A673 (cell line): Measurements from ENCODE around the gene TMEM176A. TPM values are rescaled to one million over a fixed set of nuclear protein-coding genes. Genes with fewer than 3 reads are reported as not detected.
A peak's percentile ranks its signal among the peaks of the same experiment; 100 is the strongest.

Source experiments
- BruUV-seq: library from RNA; stranded (reverse); fragments of 400-500 nt; replicated peaks from 2 replicates; lab custom pipeline; 2021; lab: Mats Ljungman, UMichigan
- CTCF ChIA-PET: fragments of 300-600 bp; sonication (Branson Sonifier 250); formaldehyde crosslinking; loops from one replicate; lab custom pipeline; 2022; ENCODE audit warnings: antibody characterized with exemption; lab: Charles Lee
- POLR2A ChIA-PET: fragments of 300-600 bp; sonication (Branson Sonifier 250); formaldehyde crosslinking; loops from one replicate; lab custom pipeline; 2022; ENCODE audit warnings: antibody characterized with exemption; ENCODE audit not compliant: low non-redundant PET; lab: Charles Lee
- DNase-seq: peaks from one replicate; pipeline ENCODE4 v3.0.0-alpha.2; 2015; ENCODE audit warnings: low spot score
- H3K27ac ChIP-seq: fragments of 200-600 bp; sonication (generic); 2 replicates; pipeline ENCODE4 v1.5.1; 2016; ENCODE audit warnings: mixed run types, low read depth, mild to moderate bottlenecking, mixed read lengths, antibody characterized with exemption, low read length; ENCODE audit not compliant: poor library complexity, severe bottlenecking
- H3K27me3 ChIP-seq: fragments of 200-600 bp; sonication (generic); replicated peaks from 2 replicates; pipeline ENCODE4 v1.6.1; 2017; ENCODE audit warnings: mixed run types, low read depth, mild to moderate bottlenecking, mixed read lengths, antibody characterized with exemption, low read length; ENCODE audit not compliant: insufficient read depth, poor library complexity
- H3K36me3 ChIP-seq: fragments of 200-600 bp; sonication (generic); 2 replicates; pipeline ENCODE4 v1.6.1; 2016; ENCODE audit warnings: mixed run types, mild to moderate bottlenecking, mixed read lengths, antibody characterized with exemption, low read length; ENCODE audit not compliant: insufficient read depth, poor library complexity, severe bottlenecking
- H3K4me1 ChIP-seq: fragments of 200-600 bp; sonication (generic); 2 replicates; pipeline ENCODE4 v1.6.1; 2017; ENCODE audit warnings: mixed run types, mild to moderate bottlenecking, mixed read lengths, antibody characterized with exemption, low read length; ENCODE audit not compliant: insufficient read depth, poor library complexity, severe bottlenecking
- H3K4me3 ChIP-seq: fragments of 200-600 bp; sonication (generic); 2 replicates; pipeline ENCODE4 v1.5.1; 2016; ENCODE audit warnings: low read depth, mixed run types, mild to moderate bottlenecking, mixed read lengths, low read length; ENCODE audit not compliant: poor library complexity, severe bottlenecking
- H3K9me3 ChIP-seq: fragments of 200-600 bp; sonication (generic); 2 replicates; pipeline ENCODE4 v1.6.1; 2016; ENCODE audit warnings: mixed run types, low read depth, mild to moderate bottlenecking, mixed read lengths, antibody characterized with exemption, low read length; ENCODE audit not compliant: poor library complexity, severe bottlenecking
- EZH2 ChIP-seq: fragments of 200-600 bp; sonication (generic); IDR thresholded peaks from 2 replicates; pipeline ENCODE4 v1.6.1; 2017; ENCODE audit warnings: borderline replicate concordance, low read depth, mild to moderate bottlenecking, mixed read lengths, antibody characterized with exemption, low read length; ENCODE audit not compliant: poor library complexity, severe bottlenecking
- intact Hi-C: fragments of 100-400 bp; cut with micrococcal nuclease; formaldehyde crosslinking; loops from one replicate; pipeline ENCODE4 v1.10.0; 2022; ENCODE audit not compliant: unreplicated experiment
- total RNA-seq: library from RNA; stranded (reverse); gene quantifications from 2 replicates; pipeline ENCODE4 v1.2.3, GENCODE V29; 2021
- TF ChIP-seq, protein P1 (sequence below): fragments of 300-800, 200-600 bp; sonication (generic); conservative IDR thresholded peaks from 2 replicates; pipeline ENCODE4 v1.5.1; 2017; ENCODE audit warnings: low read depth, mild to moderate bottlenecking, antibody characterized with exemption, low read length, moderate library complexity, mixed read lengths

TMEM176A gene
- total RNA-seq, 1 experiment from 2014 or later, result 2.9 TPM

DNA sequence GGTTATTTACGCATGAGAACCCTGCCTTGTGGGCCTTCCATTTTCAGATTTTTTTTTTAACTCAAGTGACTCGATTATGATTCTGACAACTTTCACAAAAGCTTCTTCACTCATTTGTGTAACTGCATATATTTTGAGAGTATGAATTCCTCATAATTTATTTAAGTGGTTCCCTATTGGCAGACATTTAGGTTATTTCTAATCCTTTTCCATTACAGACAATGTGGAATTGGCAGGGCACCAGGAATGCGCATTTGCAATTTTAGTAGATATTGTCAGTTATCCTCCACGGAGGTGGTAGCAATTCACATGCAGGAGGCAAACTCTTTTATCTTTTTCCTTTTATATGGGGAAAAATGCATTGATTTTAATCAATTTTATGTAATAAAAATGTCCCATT, 2.9 kb upstream of the TMEM176A start:
- Histone ChIP-seq H3K4me1 (peaks cover 23% of the 10 kb centered on the region), H3K27ac (no peak overlapping the region), H3K27me3 (no peaks in the 10 kb centered on the region), H3K36me3 (no peaks in the 10 kb centered on the region), H3K4me3 (no peak overlapping the region), H3K9me3 (no peaks in the 10 kb centered on the region)
- DNase-seq, result peak; percentile 49
- TF ChIP-seq EZH2, result no peak
- intact Hi-C loops, result no loop called here
- ChIA-PET POLR2A (no interaction called here), CTCF (no interaction called here)
- no TSS peak for BruUV-seq

- H3K4me1 ChIP-seq, result peaks cover 35% of the 10 kb centered on the region
- DNase-seq, result no peak
- TF ChIP-seq, protein P1, sequence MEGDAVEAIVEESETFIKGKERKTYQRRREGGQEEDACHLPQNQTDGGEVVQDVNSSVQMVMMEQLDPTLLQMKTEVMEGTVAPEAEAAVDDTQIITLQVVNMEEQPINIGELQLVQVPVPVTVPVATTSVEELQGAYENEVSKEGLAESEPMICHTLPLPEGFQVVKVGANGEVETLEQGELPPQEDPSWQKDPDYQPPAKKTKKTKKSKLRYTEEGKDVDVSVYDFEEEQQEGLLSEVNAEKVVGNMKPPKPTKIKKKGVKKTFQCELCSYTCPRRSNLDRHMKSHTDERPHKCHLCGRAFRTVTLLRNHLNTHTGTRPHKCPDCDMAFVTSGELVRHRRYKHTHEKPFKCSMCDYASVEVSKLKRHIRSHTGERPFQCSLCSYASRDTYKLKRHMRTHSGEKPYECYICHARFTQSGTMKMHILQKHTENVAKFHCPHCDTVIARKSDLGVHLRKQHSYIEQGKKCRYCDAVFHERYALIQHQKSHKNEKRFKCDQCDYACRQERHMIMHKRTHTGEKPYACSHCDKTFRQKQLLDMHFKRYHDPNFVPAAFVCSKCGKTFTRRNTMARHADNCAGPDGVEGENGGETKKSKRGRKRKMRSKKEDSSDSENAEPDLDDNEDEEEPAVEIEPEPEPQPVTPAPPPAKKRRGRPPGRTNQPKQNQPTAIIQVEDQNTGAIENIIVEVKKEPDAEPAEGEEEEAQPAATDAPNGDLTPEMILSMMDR, result no peak
- no peak for TF ChIP-seq EZH2
- BruUV-seq, result no TSS peak
- POLR2A ChIA-PET, result interaction anchor here (0.7 kb wide), 1 partner anchor 1254 kb away, joined by 4 read pairs; no protein-coding TSS in a partner anchor
- H3K36me3 ChIP-seq, result no peaks in the 10 kb centered on the region
- intact Hi-C loops, result no loop called here
- no peak overlapping the region for H3K4me3 ChIP-seq
- no peaks in the 10 kb centered on the region for H3K27me3 ChIP-seq
- H3K9me3 ChIP-seq, result no peaks in the 10 kb centered on the region
- CTCF ChIA-PET, result no interaction called here
- no peak overlapping the region for H3K27ac ChIP-seq
These were observed 1.4 kb upstream of the TMEM176A start for GRCh38 chr7:150799156-150799555.

DNA sequence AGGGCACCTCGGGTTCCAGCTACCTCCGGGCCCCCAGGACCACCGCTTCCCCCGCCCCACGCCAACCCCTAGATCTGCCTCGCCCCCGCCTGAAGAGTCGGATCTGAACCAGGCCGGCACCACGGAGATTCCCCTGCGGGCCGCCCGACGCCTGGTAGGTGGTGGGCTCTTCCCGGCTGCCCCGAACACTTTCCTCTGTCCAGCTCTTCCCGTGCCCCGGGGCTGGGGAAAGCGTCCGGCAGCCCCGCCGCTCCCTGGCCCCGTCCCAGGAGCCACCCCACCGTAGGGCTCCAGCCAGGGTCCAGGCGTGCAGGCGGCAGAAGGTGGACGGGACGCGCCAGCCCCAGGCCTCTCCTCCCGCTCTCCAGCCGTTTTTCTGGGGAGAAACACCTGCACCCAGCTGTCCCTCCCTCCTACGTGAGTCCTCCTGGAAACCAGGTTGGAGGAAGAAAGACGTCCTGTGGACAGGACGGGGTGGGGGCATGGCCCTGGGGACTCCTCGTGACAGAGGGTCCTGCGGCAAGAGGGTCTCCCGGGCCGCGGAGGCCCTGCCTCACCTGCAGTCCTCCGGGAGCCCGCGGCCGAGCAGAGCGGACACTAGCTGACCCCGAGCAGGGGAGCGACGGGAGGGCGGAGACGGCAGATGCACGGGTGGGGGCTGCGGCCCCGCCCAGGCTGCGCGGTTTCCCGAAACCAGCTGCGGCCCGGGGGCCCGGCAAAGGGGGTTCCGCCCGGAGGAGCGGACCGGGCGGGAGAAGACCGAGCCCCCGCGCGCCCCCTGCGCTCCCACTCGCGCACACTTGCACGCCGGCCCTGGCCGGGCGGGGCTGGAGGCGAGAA, 608 bp upstream of the TMEM176A start, which contains the start of gene TMEM176B:
TSS of gene TMEM176B (minus strand) at position 624 of the 840 bp plus-strand sequence. CDS start 3,795 bp downstream, outside the sequence.
- intact Hi-C loops, result no loop called here
- Histone ChIP-seq H3K4me3 (peak within 1 kb of the TSS; percentile 38), H3K4me1 (peaks cover 35% of the 10 kb centered on the region), H3K36me3 (no peaks in the 10 kb centered on the region), H3K9me3 (no peaks in the 10 kb centered on the region), H3K27ac (peak within 1 kb of the TSS; percentile 25), H3K27me3 (no peaks in the 10 kb centered on the region)
- no TSS peak for BruUV-seq
- TF ChIP-seq EZH2, result no peak
- TF ChIP-seq, protein P1, result no peak
- ChIA-PET CTCF (no interaction called here), POLR2A (no interaction called here)
- no peak for DNase-seq
